ENCODE data around the gene SULT2A1. TPM values are rescaled to one million over a fixed set of nuclear protein-coding genes. Genes with fewer than 3 reads are reported as not detected.

The SULT2A1 gene
- total and polyA plus RNA-seq, 2 of the 8 experiments (the other 6 are each of a cell fraction or from before 2014, with no cell fraction given), result not detected

DNA sequence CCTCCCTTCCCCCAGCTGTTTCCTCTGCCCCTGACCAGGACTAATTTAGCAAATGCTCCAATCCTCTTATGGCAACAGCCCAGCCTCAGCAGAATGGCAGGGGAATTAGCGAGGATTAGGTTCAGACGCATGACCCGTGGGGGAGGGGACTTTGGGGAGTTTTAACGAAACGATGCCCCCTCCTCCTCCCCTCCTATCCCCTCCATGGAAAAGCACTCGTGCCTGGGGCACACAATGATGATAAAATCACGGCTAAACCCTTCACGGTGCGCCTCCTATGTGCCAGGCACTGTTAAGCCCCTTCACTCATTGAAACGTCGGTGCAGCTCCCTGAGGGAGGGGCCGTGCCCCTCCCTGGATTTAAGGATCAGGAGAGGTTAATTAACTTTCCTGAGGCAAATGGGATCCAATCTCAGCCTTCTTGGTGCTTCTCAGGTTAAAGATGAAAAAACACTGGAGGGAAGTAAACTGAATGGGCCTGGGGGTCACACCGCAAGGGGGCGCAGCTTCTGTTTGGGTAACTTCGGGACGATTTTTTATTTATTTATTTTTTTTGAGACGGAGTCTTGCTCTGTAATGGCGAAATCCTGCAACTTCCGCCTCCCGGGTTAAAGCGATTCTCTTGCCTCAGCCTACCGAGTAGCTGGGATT lies 37.2 kb downstream of the SULT2A1 start (continued):
- TF ChIP-seq YY1 (IDR thresholded peaks at IDR 0.05; ENCODE audit: low read depth, low read length) (peak; percentile 41; the same call in 1 of the 2 replicates), RXRA (IDR thresholded peaks at IDR 0.05; ENCODE audit: insufficient read depth, low read depth, low read length) (no peak), CHD1 (IDR thresholded peaks at IDR 0.05; ENCODE audit: low read depth, low read length) (no peak), FOSL1 (IDR thresholded peaks at IDR 0.05; ENCODE audit: insufficient read depth, low read depth, low read length) (no peak), BACH1 (IDR thresholded peaks at IDR 0.05; ENCODE audit: low read length) (peak; percentile 63; the same call in 1 of the 2 replicates), TEAD4 (IDR thresholded peaks at IDR 0.05; ENCODE audit: low read depth, low read length) (no peak), RBBP5 (IDR thresholded peaks at IDR 0.05; ENCODE audit: borderline replicate concordance, low read depth, low read length) (peak; percentile 72)
- TF ChIP-seq, protein P1, sequence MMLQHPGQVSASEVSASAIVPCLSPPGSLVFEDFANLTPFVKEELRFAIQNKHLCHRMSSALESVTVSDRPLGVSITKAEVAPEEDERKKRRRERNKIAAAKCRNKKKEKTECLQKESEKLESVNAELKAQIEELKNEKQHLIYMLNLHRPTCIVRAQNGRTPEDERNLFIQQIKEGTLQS (IDR thresholded peaks at IDR 0.05; ENCODE audit: insufficient read depth, low read depth, low read length), result no peak
